AG04450 (cell line): Measurements from ENCODE around the gene AMOT. TPM values are rescaled to one million over a fixed set of nuclear protein-coding genes. Genes with fewer than 3 reads are reported as not detected.
A peak's percentile ranks its signal among the peaks of the same experiment; 100 is the strongest.
"Not testable (repeated sequence)": the region's sequence is repeated elsewhere in the genome, so short reads cannot be mapped to it uniquely, and the experiment has no call there.

ENCODE experiments used
- CTCF ChIA-PET: fragments of 300-600, 350-600 bp; formaldehyde crosslinking; extraction: SDS; loops from one replicate; lab custom pipeline; 2022; ENCODE audit warnings: antibody characterized with exemption, inconsistent platforms; lab: Charles Lee
- POLR2A ChIA-PET: fragments of 350-600 bp; formaldehyde crosslinking; extraction: SDS; loops from one replicate; lab custom pipeline; 2021; ENCODE audit warnings: antibody characterized with exemption, inconsistent platforms; lab: Yijun Ruan, JAX
- DNase-seq: peaks from one replicate; pipeline ENCODE4 v3.0.0-alpha.2; 2011; ENCODE audit warnings: low read depth, low spot score
- H3K27ac ChIP-seq: one replicate; pipeline ENCODE4 v1.5.1; 2012; ENCODE audit warnings: low read depth, low read length, control low read depth
- H3K27me3 ChIP-seq: one replicate; pipeline ENCODE4 v1.6.0; 2012; ENCODE audit warnings: low read length; ENCODE audit not compliant: control insufficient read depth, insufficient read depth
- H3K4me3 ChIP-seq: 2 replicates; pipeline ENCODE4 v1.5.1; 2011; ENCODE audit warnings: mild to moderate bottlenecking, low read depth, low read length, control low read depth
- H3K9me3 ChIP-seq: 2 replicates; pipeline ENCODE4 v1.5.1; 2012; ENCODE audit warnings: low read length; ENCODE audit not compliant: control insufficient read depth, insufficient read depth
- CTCF ChIP-seq: IDR thresholded peaks from 2 replicates; pipeline ENCODE4 v1.5.1; 2011; ENCODE audit warnings: low read depth, low read length, control low read depth, inconsistent platforms
- polyA plus RNA-seq: library from polyadenylated mRNA; depleted of rRNA; stranded (reverse); fragments of >200 nt; gene quantifications from 2 replicates; pipeline ENCODE4 v1.2.3, GENCODE V29; 2011

Gene AMOT
- polyA plus RNA-seq, 1 experiment, result 9.6 TPM

GRCh38 chrX:112865464-112866025, 24.9 kb upstream of the AMOT start:
- Histone ChIP-seq H3K27ac (no peak overlapping the region), H3K27me3 (no peaks in the 10 kb centered on the region), H3K4me3 (no peak overlapping the region), H3K9me3 (no peaks in the 10 kb centered on the region)
- ChIA-PET POLR2A (no interaction called here), CTCF (no interaction called here)
- TF ChIP-seq CTCF, result no peak
- DNase-seq, result no peak

- POLR2A ChIA-PET, result no interaction called here
- CTCF ChIA-PET, result no interaction called here
- Histone ChIP-seq H3K4me3 (no peak overlapping the region), H3K9me3 (no peaks in the 10 kb centered on the region), H3K27me3 (no peaks in the 10 kb centered on the region), H3K27ac (no peak overlapping the region)
- DNase-seq, result no peak
- TF ChIP-seq CTCF, result no peak
Observed at GRCh38 chrX:112863850-112864249, 23.2 kb upstream of the AMOT start.

- H3K4me3 ChIP-seq, result no peak overlapping the region
- no peak overlapping the region for H3K27ac ChIP-seq
- no peaks in the 10 kb centered on the region for H3K27me3 ChIP-seq
- no peak for TF ChIP-seq CTCF
- no peak for DNase-seq
- CTCF ChIA-PET, result no interaction called here
- POLR2A ChIA-PET, result no interaction called here
- H3K9me3 ChIP-seq, result no peaks in the 10 kb centered on the region
Observed at GRCh38 chrX:112857478-112857878, 16.8 kb upstream of the AMOT start.

DNA sequence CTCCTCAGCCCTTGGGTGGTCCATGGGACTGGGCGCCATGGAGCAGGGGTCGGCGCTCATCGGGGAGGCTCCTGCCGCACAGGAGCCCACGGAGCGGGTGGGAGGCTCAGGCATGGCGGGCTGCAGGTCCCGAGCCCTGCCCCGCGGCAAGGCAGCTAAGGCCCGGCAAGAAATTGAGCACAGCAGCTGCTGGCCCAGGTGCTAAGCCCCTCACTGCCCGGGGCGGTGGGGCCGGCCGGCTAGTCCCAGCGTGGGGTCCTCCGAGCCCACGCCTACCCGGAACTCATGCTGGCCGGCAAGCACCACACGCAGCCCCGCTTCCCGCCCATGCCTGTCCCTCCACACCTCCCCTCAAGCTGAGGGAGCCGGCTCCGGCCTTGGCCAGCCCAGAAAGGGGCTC, 14.3 kb upstream of the AMOT start:
- POLR2A ChIA-PET, result not testable (repeated sequence)

DNA sequence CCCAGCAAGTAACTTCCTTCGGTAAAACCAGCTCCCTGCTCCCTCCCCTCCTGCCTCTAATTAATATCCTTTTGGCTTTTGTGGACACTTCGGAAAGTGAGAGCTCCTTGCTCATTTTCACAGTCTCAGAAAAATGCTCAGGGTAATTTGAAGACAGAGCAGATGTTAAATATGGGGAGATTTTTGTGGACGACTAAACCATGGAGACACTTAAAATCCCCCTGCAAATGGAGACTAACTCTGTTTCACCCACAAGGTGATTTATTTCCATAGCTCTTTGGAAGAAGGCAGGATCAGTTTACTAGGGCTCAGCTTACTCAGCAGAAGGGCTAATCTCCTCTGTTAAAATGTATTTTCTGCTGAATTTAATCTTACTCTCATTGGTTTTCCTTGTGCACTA, 12.2 kb upstream of the AMOT start:
- Histone ChIP-seq H3K9me3 (no peaks in the 10 kb centered on the region), H3K27me3 (no peaks in the 10 kb centered on the region), H3K27ac (no peak overlapping the region), H3K4me3 (no peak overlapping the region)
- ChIA-PET CTCF (no interaction called here), POLR2A (no interaction called here)
- no peak for DNase-seq
- no peak for TF ChIP-seq CTCF

More for the DNA sequence above, 14.3 kb upstream of the AMOT start:
- H3K27ac ChIP-seq, H3K4me3 ChIP-seq, H3K27me3 ChIP-seq, DNase-seq, H3K9me3 ChIP-seq, CTCF ChIA-PET: not testable (repeated sequence)

DNA sequence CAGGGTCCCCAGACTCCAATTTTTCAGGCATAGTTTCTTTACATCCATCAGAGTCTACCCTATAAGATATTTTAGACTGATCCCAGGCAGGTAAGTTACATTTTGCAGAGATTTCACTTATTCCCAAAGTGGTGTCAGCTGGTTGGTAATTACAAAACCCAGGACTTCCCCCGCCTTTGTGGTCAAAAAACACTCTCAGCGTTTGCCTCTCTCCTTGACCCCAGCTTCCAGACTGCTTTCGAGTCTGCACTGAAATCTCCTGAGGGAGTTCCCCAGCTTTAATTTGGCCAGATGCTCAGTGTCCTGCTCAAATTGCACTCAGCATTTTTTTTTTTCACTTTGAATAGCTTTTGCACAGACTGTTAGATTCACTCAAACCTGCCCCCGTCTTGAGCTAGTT, 11.2 kb upstream of the AMOT start:
- Histone ChIP-seq H3K27me3 (no peaks in the 10 kb centered on the region), H3K27ac (no peak overlapping the region), H3K9me3 (no peaks in the 10 kb centered on the region), H3K4me3 (no peak overlapping the region)
- no peak for TF ChIP-seq CTCF
- CTCF ChIA-PET, result no interaction called here
- POLR2A ChIA-PET, result no interaction called here
- peak; percentile 38 for DNase-seq
